Measurements from ENCODE around the gene NETO2.

The NETO2 gene

GRCh38 chr16:47141773-47142485 lies 1.8 kb downstream of the NETO2 start (continued):
- TF ChIP-seq GFI1B (tag by site-specific recombination; IDR thresholded peaks at IDR 0.05) (0 out of 2 replicates have a peak, but pooled peaks have one; percentile 8), ZEB2 (tag by site-specific recombination; IDR thresholded peaks at IDR 0.05) (peak; percentile 85; the same call in 1 of the 2 replicates), ZNF510 (tag by site-specific recombination; IDR thresholded peaks at IDR 0.05; ENCODE audit: insufficient replicate concordance) (no peak), ZNF549 (tag by site-specific recombination; IDR thresholded peaks at IDR 0.05) (no peak), ZNF521 (tag by site-specific recombination; IDR thresholded peaks at IDR 0.05) (no peak), ZXDB (tag by site-specific recombination; IDR thresholded peaks at IDR 0.05) (0 out of 2 replicates have a peak, but pooled peaks have one; percentile 39), PRDM1 (tag by site-specific recombination; IDR thresholded peaks at IDR 0.05) (peak; percentile 87; the same call in 1 of the 2 replicates), ZNF398 (tag by site-specific recombination; IDR thresholded peaks at IDR 0.05) (no peak), ZNF10 (tag by site-specific recombination; IDR thresholded peaks at IDR 0.05) (peak; percentile 70; the same call in 1 of the 2 replicates), ZNF560 (tag by site-specific recombination; IDR thresholded peaks at IDR 0.05; ENCODE audit: borderline replicate concordance) (no peak), ZNF488 (tag by site-specific recombination; IDR thresholded peaks at IDR 0.05) (no peak), ZNF777 (tag by site-specific recombination; IDR thresholded peaks at IDR 0.05; ENCODE audit: borderline replicate concordance) (no peak), ZNF514 (tag by site-specific recombination; IDR thresholded peaks at IDR 0.05) (no peak), CTCF (tag by site-specific recombination; IDR thresholded peaks at IDR 0.05) (peak; percentile 96), ZNF37A (tag by site-specific recombination; IDR thresholded peaks at IDR 0.05) (no peak), ZNF596 (tag by site-specific recombination; IDR thresholded peaks at IDR 0.05) (no peak), ZNF660 (tag by site-specific recombination; IDR thresholded peaks at IDR 0.05) (peak; percentile 70; the same call in 1 of the 2 replicates), PRDM4 (tag by site-specific recombination; IDR thresholded peaks at IDR 0.05) (no peak), GLI2 (tag by site-specific recombination; IDR thresholded peaks at IDR 0.05; ENCODE audit: borderline replicate concordance, low read depth) (no peak), ZNF391 (tag by site-specific recombination; IDR thresholded peaks at IDR 0.05; ENCODE audit: borderline replicate concordance, low read depth) (no peak), ZNF433 (tag by site-specific recombination; IDR thresholded peaks at IDR 0.05; ENCODE audit: low read depth) (no peak), MEIS1 (CRISPR knock-in tag; IDR thresholded peaks at IDR 0.05; ENCODE audit: borderline replicate concordance) (no peak), OVOL3 (tag by site-specific recombination; IDR thresholded peaks at IDR 0.05) (no peak), ZNF26 (tag by site-specific recombination; IDR thresholded peaks at IDR 0.05) (no peak), WT1 (tag by site-specific recombination; IDR thresholded peaks at IDR 0.05) (no peak), ZBTB44 (tag by site-specific recombination; IDR thresholded peaks at IDR 0.05) (no peak), HIC1 (tag by site-specific recombination; IDR thresholded peaks at IDR 0.05) (no peak)
